DOHH2 (cell line): ENCODE measurements around the gene TRIM28.

ENCODE experiments used
- EZH2phosphoT487 ChIP-seq: fragments of 200-600 bp; sonication (generic); IDR thresholded peaks from 2 replicates; pipeline ENCODE4 v1.6.1; 2017; ENCODE audit warnings: borderline replicate concordance, mild to moderate bottlenecking, antibody characterized with exemption, low read length, moderate library complexity, mixed read lengths
- TF ChIP-seq, protein P1 (sequence below): fragments of 200-600 bp; sonication (generic); IDR thresholded peaks from one replicate; pipeline ENCODE4 v1.5.1; 2014; ENCODE audit warnings: antibody characterized with exemption, mild to moderate bottlenecking, low read depth, low read length; ENCODE audit not compliant: poor library complexity, severe bottlenecking

DNA sequence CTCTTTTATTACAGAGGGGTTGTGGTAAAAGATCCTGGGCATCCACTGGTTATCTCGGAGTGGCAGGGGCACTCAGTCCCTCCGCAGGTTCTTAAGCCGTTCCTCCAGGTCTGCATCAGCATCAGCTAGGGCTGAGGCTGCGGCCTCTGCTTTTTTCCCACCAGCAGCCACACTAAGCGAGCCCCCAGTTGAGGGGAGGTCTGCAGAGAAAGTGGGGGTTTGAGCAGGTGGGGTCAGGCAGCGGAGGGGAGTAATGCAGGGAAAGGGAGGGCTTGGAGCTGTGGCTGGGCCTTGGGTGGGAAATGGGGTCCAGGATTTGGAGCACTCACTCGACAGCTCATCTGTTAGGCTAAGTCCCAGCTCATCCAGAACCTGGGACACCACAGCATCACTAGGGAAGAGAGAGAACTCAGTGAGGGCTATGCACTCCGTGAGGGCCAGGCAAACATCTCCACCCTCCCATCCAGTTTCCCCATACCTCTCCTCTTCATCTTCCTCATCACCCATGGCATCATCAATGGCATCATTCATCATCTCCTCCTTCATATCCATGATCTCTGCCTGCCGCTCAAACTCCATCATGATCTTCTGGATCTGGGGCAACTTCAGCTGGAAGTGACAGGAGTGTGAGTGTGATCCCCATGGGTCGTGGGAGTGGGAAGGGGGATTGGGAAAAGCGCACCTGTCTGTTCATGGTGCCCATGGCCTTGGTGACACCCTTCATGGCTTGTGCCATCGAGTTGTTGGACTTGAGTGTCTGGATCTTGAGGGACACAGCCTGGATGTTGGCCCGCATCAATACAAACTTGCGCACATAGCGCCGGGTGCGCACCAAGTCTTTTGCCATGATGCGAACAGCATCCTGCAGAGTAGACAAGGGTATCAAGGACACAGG, 8.0 kb downstream of the TRIM28 start:
- TF ChIP-seq, protein P1, sequence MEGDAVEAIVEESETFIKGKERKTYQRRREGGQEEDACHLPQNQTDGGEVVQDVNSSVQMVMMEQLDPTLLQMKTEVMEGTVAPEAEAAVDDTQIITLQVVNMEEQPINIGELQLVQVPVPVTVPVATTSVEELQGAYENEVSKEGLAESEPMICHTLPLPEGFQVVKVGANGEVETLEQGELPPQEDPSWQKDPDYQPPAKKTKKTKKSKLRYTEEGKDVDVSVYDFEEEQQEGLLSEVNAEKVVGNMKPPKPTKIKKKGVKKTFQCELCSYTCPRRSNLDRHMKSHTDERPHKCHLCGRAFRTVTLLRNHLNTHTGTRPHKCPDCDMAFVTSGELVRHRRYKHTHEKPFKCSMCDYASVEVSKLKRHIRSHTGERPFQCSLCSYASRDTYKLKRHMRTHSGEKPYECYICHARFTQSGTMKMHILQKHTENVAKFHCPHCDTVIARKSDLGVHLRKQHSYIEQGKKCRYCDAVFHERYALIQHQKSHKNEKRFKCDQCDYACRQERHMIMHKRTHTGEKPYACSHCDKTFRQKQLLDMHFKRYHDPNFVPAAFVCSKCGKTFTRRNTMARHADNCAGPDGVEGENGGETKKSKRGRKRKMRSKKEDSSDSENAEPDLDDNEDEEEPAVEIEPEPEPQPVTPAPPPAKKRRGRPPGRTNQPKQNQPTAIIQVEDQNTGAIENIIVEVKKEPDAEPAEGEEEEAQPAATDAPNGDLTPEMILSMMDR, result no peak
- TF ChIP-seq EZH2phosphoT487, result no peak
